ENCODE measurements around the gene SAC3D1. TPM values are rescaled to one million over a fixed set of nuclear protein-coding genes. Genes with fewer than 3 reads are reported as not detected.
A peak's percentile ranks its signal among the peaks of the same experiment; 100 is the strongest.

SAC3D1 gene
- total and polyA plus RNA-seq, 9 of the 15 experiments (the other 6 are each of a cell fraction or from before 2014, with no cell fraction given), result 0.20 to 35.2 (median 5.8) TPM

- TF ChIP-seq POLR3G (IDR thresholded peaks at IDR 0.05; ENCODE audit: extremely low read depth, insufficient read length, insufficient replicate concordance) (no peak), MXD1 (CRISPR knock-in tag; IDR thresholded peaks at IDR 0.05; ENCODE audit: borderline replicate concordance, poor library complexity, severe bottlenecking) (no peak), PRMT5 (CRISPR knock-in tag; IDR thresholded peaks at IDR 0.05) (no peak), PRDM10 (IDR thresholded peaks at IDR 0.05; ENCODE audit: partially characterized antibody) (peak; percentile 68), ETV5 (CRISPR knock-in tag; IDR thresholded peaks at IDR 0.05; ENCODE audit: low read depth) (peak; percentile 43; the same call in 1 of the 2 replicates), POLR2AphosphoS5 (IDR thresholded peaks at IDR 0.05; ENCODE audit: control insufficient read depth, insufficient read depth, low read depth, low read length) (no peak), RERE (CRISPR knock-in tag; IDR thresholded peaks at IDR 0.05; ENCODE audit: borderline replicate concordance) (no peak), NUFIP1 (IDR thresholded peaks at IDR 0.05; ENCODE audit: partially characterized antibody) (no peak), ATF6 (CRISPR knock-in tag; IDR thresholded peaks at IDR 0.05) (no peak), E4F1 (CRISPR knock-in tag; IDR thresholded peaks at IDR 0.05; ENCODE audit: borderline replicate concordance) (no peak)
Measured at GRCh38 chr11:65027213-65028067, 13.6 kb upstream of the SAC3D1 start, which contains the start of gene SNX15 (continued).
